ENCODE results near the gene MPHOSPH8. TPM values are rescaled to one million over a fixed set of nuclear protein-coding genes. Genes with fewer than 3 reads are reported as not detected.

Gene MPHOSPH8
- total RNA-seq, 1 experiment from 2014 or later: 17.5 TPM

- CTCF ChIA-PET: no interaction called here
- H3K27me3 Mint-ChIP-seq (ENCODE audit: unreplicated experiment): no peaks in the 10 kb centered on the region
- TF ChIP-seq, protein P1, sequence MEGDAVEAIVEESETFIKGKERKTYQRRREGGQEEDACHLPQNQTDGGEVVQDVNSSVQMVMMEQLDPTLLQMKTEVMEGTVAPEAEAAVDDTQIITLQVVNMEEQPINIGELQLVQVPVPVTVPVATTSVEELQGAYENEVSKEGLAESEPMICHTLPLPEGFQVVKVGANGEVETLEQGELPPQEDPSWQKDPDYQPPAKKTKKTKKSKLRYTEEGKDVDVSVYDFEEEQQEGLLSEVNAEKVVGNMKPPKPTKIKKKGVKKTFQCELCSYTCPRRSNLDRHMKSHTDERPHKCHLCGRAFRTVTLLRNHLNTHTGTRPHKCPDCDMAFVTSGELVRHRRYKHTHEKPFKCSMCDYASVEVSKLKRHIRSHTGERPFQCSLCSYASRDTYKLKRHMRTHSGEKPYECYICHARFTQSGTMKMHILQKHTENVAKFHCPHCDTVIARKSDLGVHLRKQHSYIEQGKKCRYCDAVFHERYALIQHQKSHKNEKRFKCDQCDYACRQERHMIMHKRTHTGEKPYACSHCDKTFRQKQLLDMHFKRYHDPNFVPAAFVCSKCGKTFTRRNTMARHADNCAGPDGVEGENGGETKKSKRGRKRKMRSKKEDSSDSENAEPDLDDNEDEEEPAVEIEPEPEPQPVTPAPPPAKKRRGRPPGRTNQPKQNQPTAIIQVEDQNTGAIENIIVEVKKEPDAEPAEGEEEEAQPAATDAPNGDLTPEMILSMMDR (IDR thresholded peaks at IDR 0.05; ENCODE audit: unreplicated experiment): no peak
- BruUV-seq (replicated peaks): no TSS peak
- no peaks in the 10 kb centered on the region for H3K4me1 Mint-ChIP-seq (ENCODE audit: low read depth, unreplicated experiment)
- no peak overlapping the region for H3K4me3 Mint-ChIP-seq (ENCODE audit: low read depth, unreplicated experiment)
- no peak overlapping the region for H3K27ac Mint-ChIP-seq (ENCODE audit: unreplicated experiment)
- no peak for DNase-seq
- H3K36me3 Mint-ChIP-seq (ENCODE audit: insufficient read depth, unreplicated experiment): peaks cover 14% of the 10 kb centered on the region
- intact Hi-C loops (cut with micrococcal nuclease; ENCODE audit: unreplicated experiment): no loop called here
- H3K9me3 Mint-ChIP-seq (ENCODE audit: low read depth, unreplicated experiment): no peaks in the 10 kb centered on the region
Measured at GRCh38 chr13:19661561-19661960, 28.1 kb downstream of the MPHOSPH8 start.

GRCh38 chr13:19663416-19663979 is 30.0 kb downstream of the MPHOSPH8 start:
- Mint-ChIP-seq H3K4me3 (ENCODE audit: low read depth, unreplicated experiment) (no peak overlapping the region), H3K36me3 (ENCODE audit: insufficient read depth, unreplicated experiment) (peaks cover 17% of the 10 kb centered on the region)
- CTCF ChIA-PET: no interaction called here

DNA sequence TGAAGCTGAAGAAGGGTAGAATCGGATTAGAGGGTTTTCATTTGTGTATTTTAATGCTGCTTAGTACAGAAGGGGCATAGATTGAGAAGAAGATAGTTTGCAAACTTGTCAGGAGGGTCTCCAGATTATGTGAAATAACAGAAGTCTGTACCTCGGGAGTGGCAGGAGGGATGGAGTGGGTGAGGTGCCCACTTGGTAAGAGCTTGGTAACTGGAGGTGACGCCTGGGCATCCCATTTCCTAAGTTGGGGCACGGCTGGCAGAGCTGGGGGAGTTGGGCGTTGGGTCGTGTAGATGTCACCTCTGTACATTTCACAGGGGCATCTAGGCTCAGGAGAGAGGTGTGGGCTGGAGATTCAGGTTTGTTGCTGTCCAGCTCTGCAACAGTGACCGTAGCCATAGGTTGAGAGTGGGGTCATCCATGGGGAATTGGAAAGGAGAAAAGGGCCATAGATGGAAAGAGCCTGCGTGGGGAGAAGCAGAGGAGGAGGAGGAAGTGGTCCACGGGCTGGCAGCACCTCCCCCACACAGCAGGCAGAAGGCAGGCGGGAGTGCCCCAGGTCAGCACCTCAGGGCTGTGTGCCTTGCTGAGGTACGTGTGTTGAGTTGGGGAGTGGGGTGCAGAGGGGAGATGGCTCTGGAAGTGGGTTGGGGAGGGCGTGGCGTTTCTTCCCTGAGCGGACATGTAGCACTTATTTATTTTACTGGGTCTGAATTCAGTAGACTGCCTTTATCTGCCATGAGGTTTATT is 31.2 kb downstream of the MPHOSPH8 start:
- TF ChIP-seq, protein P1 (IDR thresholded peaks at IDR 0.05; ENCODE audit: unreplicated experiment): no peak
- no peak for DNase-seq
- no peak overlapping the region for H3K4me3 Mint-ChIP-seq (ENCODE audit: low read depth, unreplicated experiment)
- H3K27ac Mint-ChIP-seq (ENCODE audit: unreplicated experiment): no peak overlapping the region
- BruUV-seq (replicated peaks): no TSS peak
- CTCF ChIA-PET: no interaction called here
- H3K27me3 Mint-ChIP-seq (ENCODE audit: unreplicated experiment): no peaks in the 10 kb centered on the region
- H3K4me1 Mint-ChIP-seq (ENCODE audit: low read depth, unreplicated experiment): no peaks in the 10 kb centered on the region
- intact Hi-C loops (cut with micrococcal nuclease; ENCODE audit: unreplicated experiment): no loop called here
- H3K9me3 Mint-ChIP-seq (ENCODE audit: low read depth, unreplicated experiment): no peaks in the 10 kb centered on the region
- H3K36me3 Mint-ChIP-seq (ENCODE audit: insufficient read depth, unreplicated experiment): peaks cover 26% of the 10 kb centered on the region

More at GRCh38 chr13:19663416-19663979, 30.0 kb downstream of the MPHOSPH8 start:
- no TSS peak for BruUV-seq (replicated peaks)
- intact Hi-C loops (cut with micrococcal nuclease; ENCODE audit: unreplicated experiment): no loop called here
- Mint-ChIP-seq H3K27me3 (ENCODE audit: unreplicated experiment) (no peaks in the 10 kb centered on the region), H3K4me1 (ENCODE audit: low read depth, unreplicated experiment) (no peaks in the 10 kb centered on the region), H3K9me3 (ENCODE audit: low read depth, unreplicated experiment) (no peaks in the 10 kb centered on the region), H3K27ac (ENCODE audit: unreplicated experiment) (no peak overlapping the region)
- TF ChIP-seq, protein P1 (IDR thresholded peaks at IDR 0.05; ENCODE audit: unreplicated experiment): no peak
- no peak for DNase-seq

GRCh38 chr13:19665427-19665859 is 32.0 kb downstream of the MPHOSPH8 start:
- Mint-ChIP-seq H3K36me3 (ENCODE audit: insufficient read depth, unreplicated experiment) (peaks cover 33% of the 10 kb centered on the region), H3K27ac (ENCODE audit: unreplicated experiment) (no peak overlapping the region)

More at GRCh38 chr13:19665427-19665859, 32.0 kb downstream of the MPHOSPH8 start:
- H3K4me3 Mint-ChIP-seq (ENCODE audit: low read depth, unreplicated experiment): no peak overlapping the region
- intact Hi-C loops (cut with micrococcal nuclease; ENCODE audit: unreplicated experiment): no loop called here
- DNase-seq: no peak
- no TSS peak for BruUV-seq (replicated peaks)
- CTCF ChIA-PET: no interaction called here
- no peaks in the 10 kb centered on the region for H3K9me3 Mint-ChIP-seq (ENCODE audit: low read depth, unreplicated experiment)
- TF ChIP-seq, protein P1 (IDR thresholded peaks at IDR 0.05; ENCODE audit: unreplicated experiment): no peak
- H3K27me3 Mint-ChIP-seq (ENCODE audit: unreplicated experiment): no peaks in the 10 kb centered on the region
- no peaks in the 10 kb centered on the region for H3K4me1 Mint-ChIP-seq (ENCODE audit: low read depth, unreplicated experiment)
